Activated CD4-positive, alpha-beta T cell treated with anti-CD3 and anti-CD28 coated beads for 36 hours (primary cell): ENCODE measurements around the gene LCE3D. TPM values are rescaled to one million over a fixed set of nuclear protein-coding genes. Genes with fewer than 3 reads are reported as not detected.

ENCODE experiments used
- total RNA-seq, 2 experiments: library from RNA; stranded (reverse); gene quantifications; one replicate each; pipeline ENCODE4 v1.2.3, GENCODE V29; 2021

The LCE3D gene
- total RNA-seq, 2 experiments from 2014 or later: not detected

Other genes starting within 250 kb of the LCE3D start
- not detected for gene FLG2, start 220.5 kb downstream of the LCE3D start, total RNA-seq
- gene CRNN, start 166.3 kb downstream of the LCE3D start, total RNA-seq: not detected
- not detected for gene LCE5A, start 69.7 kb downstream of the LCE3D start, total RNA-seq
- gene CRCT1, start 66.0 kb downstream of the LCE3D start, total RNA-seq: not detected
- not detected for gene LCE3E, start 13.7 kb downstream of the LCE3D start, total RNA-seq
- not detected for gene LCE3C, start 19.7 kb upstream of the LCE3D start, total RNA-seq
- not detected for gene LCE3B, start 33.3 kb upstream of the LCE3D start, total RNA-seq
- gene LCE3A, start 42.6 kb upstream of the LCE3D start, total RNA-seq: not detected
- not detected for gene LCE2D, start 82.9 kb upstream of the LCE3D start, total RNA-seq
- not detected for gene LCE2C, start 94.8 kb upstream of the LCE3D start, total RNA-seq
- gene LCE2B, start 105.6 kb upstream of the LCE3D start, total RNA-seq: not detected
- not detected for gene LCE2A, start 117.8 kb upstream of the LCE3D start, total RNA-seq
- gene LCE4A, start 127.6 kb upstream of the LCE3D start, total RNA-seq: not detected
- not detected for gene KPRP, start 177.5 kb upstream of the LCE3D start, total RNA-seq
- gene LCE1F, start 194.6 kb upstream of the LCE3D start, total RNA-seq: not detected
- not detected for gene LCE1E, start 205.7 kb upstream of the LCE3D start, total RNA-seq
- not detected for gene LCE1D, start 216.2 kb upstream of the LCE3D start, total RNA-seq
- not detected for gene LCE1C, start 226.1 kb upstream of the LCE3D start, total RNA-seq
- gene LCE1B, start 231.5 kb upstream of the LCE3D start, total RNA-seq: not detected
- gene LCE1A, start 247.0 kb upstream of the LCE3D start, total RNA-seq: not detected